ENCODE results near the gene TUBAL3. TPM values are rescaled to one million over a fixed set of nuclear protein-coding genes. Genes with fewer than 3 reads are reported as not detected.

TUBAL3 gene
- total RNA-seq, 1 experiment from 2014 or later: 0.15 TPM

- no peak overlapping the region for H3K27ac Mint-ChIP-seq
- ChIA-PET CTCF (no interaction called here), POLR2A (no interaction called here)
- peaks cover 4% of the 10 kb centered on the region; the same call in 1 of the 2 replicates for H3K4me1 Mint-ChIP-seq
- H3K9me3 Mint-ChIP-seq: peaks cover 40% of the 10 kb centered on the region
- H3K4me3 Mint-ChIP-seq: no peak overlapping the region
- DNase-seq (ENCODE audit: low spot score) (no peak), ATAC-seq (no peak)
- peaks cover 15% of the 10 kb centered on the region for H3K36me3 Mint-ChIP-seq
- no peaks in the 10 kb centered on the region for H3K27me3 Mint-ChIP-seq (ENCODE audit: low read depth)
- TF ChIP-seq, protein P1, sequence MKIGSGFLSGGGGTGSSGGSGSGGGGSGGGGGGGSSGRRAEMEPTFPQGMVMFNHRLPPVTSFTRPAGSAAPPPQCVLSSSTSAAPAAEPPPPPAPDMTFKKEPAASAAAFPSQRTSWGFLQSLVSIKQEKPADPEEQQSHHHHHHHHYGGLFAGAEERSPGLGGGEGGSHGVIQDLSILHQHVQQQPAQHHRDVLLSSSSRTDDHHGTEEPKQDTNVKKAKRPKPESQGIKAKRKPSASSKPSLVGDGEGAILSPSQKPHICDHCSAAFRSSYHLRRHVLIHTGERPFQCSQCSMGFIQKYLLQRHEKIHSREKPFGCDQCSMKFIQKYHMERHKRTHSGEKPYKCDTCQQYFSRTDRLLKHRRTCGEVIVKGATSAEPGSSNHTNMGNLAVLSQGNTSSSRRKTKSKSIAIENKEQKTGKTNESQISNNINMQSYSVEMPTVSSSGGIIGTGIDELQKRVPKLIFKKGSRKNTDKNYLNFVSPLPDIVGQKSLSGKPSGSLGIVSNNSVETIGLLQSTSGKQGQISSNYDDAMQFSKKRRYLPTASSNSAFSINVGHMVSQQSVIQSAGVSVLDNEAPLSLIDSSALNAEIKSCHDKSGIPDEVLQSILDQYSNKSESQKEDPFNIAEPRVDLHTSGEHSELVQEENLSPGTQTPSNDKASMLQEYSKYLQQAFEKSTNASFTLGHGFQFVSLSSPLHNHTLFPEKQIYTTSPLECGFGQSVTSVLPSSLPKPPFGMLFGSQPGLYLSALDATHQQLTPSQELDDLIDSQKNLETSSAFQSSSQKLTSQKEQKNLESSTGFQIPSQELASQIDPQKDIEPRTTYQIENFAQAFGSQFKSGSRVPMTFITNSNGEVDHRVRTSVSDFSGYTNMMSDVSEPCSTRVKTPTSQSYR (CRISPR knock-in tag; IDR thresholded peaks at IDR 0.05): no peak
- TF ChIP-seq MAX (CRISPR knock-in tag; IDR thresholded peaks at IDR 0.05) (no peak), E2F1 (CRISPR knock-in tag; IDR thresholded peaks at IDR 0.05) (no peak), ZBTB21 (CRISPR knock-in tag; IDR thresholded peaks at IDR 0.05; ENCODE audit: borderline replicate concordance) (no peak), ERG (CRISPR knock-in tag; IDR thresholded peaks at IDR 0.05) (no peak)
Observed at GRCh38 chr10:5373307-5373706, 31.3 kb downstream of the TUBAL3 start.

DNA sequence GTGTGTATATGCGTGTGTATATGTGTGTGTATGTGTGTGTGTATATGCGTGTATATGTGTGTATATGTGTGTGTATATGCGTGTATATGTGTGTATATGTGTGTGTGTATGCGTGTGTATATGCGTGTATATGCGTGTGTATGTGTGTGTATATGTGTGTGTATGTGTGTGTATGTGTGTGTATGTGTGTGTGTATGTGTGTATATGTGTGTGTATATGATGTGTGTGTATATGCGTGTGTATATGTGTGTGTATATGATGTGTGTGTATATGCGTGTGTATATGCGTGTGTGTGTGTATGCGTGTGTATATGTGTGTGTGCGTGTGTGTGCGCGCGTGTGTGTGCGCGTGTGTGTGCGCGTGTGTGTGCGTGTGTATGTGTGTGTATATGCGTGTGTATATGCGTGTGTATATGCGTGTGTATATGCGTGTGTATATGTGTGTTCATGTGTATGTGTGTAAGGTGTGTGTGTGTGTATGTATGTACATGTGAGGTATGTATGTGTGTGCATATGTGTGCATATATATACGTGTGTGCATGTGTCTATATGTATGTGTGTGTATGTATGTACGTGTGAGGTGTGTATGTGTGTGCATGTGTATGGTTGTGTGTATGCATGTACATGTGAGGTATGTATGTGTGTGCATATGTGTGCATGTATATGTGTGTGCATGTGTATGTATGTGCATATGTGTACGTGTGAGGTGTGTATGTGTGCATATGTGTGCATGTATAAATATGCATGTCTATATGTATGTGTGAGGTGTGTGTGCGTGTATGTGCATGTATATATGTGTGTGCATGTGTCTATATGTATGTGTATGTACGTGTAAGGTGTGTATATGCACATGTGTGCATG is 33.9 kb downstream of the TUBAL3 start:
- ChIA-PET POLR2A (no interaction called here), CTCF (no interaction called here)
- Mint-ChIP-seq H3K4me1 (peaks cover 4% of the 10 kb centered on the region; the same call in 1 of the 2 replicates), H3K27ac (peak overlapping the region; percentile 37; the same call in 1 of the 2 replicates), H3K36me3 (peaks cover 15% of the 10 kb centered on the region), H3K27me3 (ENCODE audit: low read depth) (no peaks in the 10 kb centered on the region), H3K9me3 (peaks cover 40% of the 10 kb centered on the region), H3K4me3 (no peak overlapping the region)
- ATAC-seq: no peak
- TF ChIP-seq, protein P2, sequence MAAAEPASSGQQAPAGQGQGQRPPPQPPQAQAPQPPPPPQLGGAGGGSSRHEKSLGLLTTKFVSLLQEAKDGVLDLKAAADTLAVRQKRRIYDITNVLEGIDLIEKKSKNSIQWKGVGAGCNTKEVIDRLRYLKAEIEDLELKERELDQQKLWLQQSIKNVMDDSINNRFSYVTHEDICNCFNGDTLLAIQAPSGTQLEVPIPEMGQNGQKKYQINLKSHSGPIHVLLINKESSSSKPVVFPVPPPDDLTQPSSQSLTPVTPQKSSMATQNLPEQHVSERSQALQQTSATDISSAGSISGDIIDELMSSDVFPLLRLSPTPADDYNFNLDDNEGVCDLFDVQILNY (CRISPR knock-in tag; IDR thresholded peaks at IDR 0.05): no peak
- DNase-seq (ENCODE audit: low spot score): no peak

- POLR2A ChIA-PET: no interaction called here
- H3K36me3 Mint-ChIP-seq: peaks cover 15% of the 10 kb centered on the region
- DNase-seq (ENCODE audit: low spot score) (no peak), ATAC-seq (no peak)
- no peak overlapping the region for H3K27ac Mint-ChIP-seq
- no peaks in the 10 kb centered on the region for H3K27me3 Mint-ChIP-seq (ENCODE audit: low read depth)
- H3K4me3 Mint-ChIP-seq: no peak overlapping the region
- CTCF ChIA-PET: no interaction called here
- peaks cover 4% of the 10 kb centered on the region; the same call in 1 of the 2 replicates for H3K4me1 Mint-ChIP-seq
- peaks cover 36% of the 10 kb centered on the region for H3K9me3 Mint-ChIP-seq
- TF ChIP-seq, protein P1 (CRISPR knock-in tag; IDR thresholded peaks at IDR 0.05): no peak
- TF ChIP-seq NR3C1 (CRISPR knock-in tag; conservative IDR thresholded peaks at IDR 0.05; ENCODE audit: low read depth) (no peak), EMX1 (CRISPR knock-in tag; IDR thresholded peaks at IDR 0.05) (no peak), ZNF532 (CRISPR knock-in tag; IDR thresholded peaks at IDR 0.05; ENCODE audit: borderline replicate concordance) (no peak), NFE2L1 (CRISPR knock-in tag; IDR thresholded peaks at IDR 0.05) (no peak), E2F4 (CRISPR knock-in tag; IDR thresholded peaks at IDR 0.05; ENCODE audit: borderline replicate concordance, low read depth) (no peak), TCF7 (CRISPR knock-in tag; IDR thresholded peaks at IDR 0.05; ENCODE audit: low read depth) (no peak)
Observed at GRCh38 chr10:5369362-5370158, 35.1 kb downstream of the TUBAL3 start.

Measured in WTC11 (cell line).